ENCODE results near the gene PCGF1.

- TF ChIP-seq EZH2 (IDR thresholded peaks at IDR 0.05) = no peak
- peak in 2 of 3 experiments; percentile 57 to 58; a peak in 4 of 6 replicates for TF ChIP-seq CTCF (IDR thresholded peaks at IDR 0.05 in 2 of 3, conservative IDR thresholded peaks at IDR 0.05 in 1 of 3; ENCODE audit: borderline replicate concordance in 1 of 3, insufficient read depth in 1 of 3, low read depth in 2 of 3, low read length in 2 of 3)
- no peak for TF ChIP-seq POLR2A (IDR thresholded peaks at IDR 0.05; ENCODE audit: borderline replicate concordance, extremely low read depth, insufficient read depth, insufficient read length)
- no peak for TF ChIP-seq ELF1 (IDR thresholded peaks at IDR 0.05; ENCODE audit: borderline replicate concordance, low read depth)
- no peak for TF ChIP-seq TCF7L2 (IDR thresholded peaks at IDR 0.05; ENCODE audit: borderline replicate concordance, extremely low read depth, insufficient read depth, insufficient read length)
- TF ChIP-seq CEBPB (IDR thresholded peaks at IDR 0.05; ENCODE audit: low read depth) = no peak
- TF ChIP-seq JUND (IDR thresholded peaks at IDR 0.05) = no peak
- no peak for TF ChIP-seq ZBTB33 (IDR thresholded peaks at IDR 0.05; ENCODE audit: extremely low read depth, insufficient replicate concordance, low read length)
- no peak for TF ChIP-seq MAX (IDR thresholded peaks at IDR 0.05)
- no peak for TF ChIP-seq ZFX (IDR thresholded peaks at IDR 0.05)
These were observed 32.6 kb downstream of the PCGF1 start for GRCh38 chr2:74474899-74475298.
